ENCODE measurements around the gene ALG10B.

DNA sequence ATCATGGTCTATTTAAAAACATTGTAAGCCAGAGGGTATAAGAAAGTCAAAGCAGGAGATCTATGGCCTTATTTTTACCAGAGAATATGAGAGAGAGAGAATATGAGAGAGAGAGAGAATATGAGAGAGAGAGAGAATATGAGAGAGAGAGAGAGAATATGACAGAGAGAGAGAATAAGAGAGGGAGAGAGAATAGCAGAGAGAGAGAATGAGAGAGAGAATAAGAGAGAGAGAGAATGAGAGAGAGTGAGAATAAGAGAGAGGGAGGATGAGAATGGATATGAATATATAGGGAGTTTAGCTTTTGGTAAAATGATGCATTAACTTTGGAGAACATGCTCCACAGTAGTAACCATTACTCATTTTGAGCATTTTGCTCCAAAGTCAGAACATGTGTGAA is 48.0 kb upstream of the ALG10B start:
- TF ChIP-seq, protein P1, sequence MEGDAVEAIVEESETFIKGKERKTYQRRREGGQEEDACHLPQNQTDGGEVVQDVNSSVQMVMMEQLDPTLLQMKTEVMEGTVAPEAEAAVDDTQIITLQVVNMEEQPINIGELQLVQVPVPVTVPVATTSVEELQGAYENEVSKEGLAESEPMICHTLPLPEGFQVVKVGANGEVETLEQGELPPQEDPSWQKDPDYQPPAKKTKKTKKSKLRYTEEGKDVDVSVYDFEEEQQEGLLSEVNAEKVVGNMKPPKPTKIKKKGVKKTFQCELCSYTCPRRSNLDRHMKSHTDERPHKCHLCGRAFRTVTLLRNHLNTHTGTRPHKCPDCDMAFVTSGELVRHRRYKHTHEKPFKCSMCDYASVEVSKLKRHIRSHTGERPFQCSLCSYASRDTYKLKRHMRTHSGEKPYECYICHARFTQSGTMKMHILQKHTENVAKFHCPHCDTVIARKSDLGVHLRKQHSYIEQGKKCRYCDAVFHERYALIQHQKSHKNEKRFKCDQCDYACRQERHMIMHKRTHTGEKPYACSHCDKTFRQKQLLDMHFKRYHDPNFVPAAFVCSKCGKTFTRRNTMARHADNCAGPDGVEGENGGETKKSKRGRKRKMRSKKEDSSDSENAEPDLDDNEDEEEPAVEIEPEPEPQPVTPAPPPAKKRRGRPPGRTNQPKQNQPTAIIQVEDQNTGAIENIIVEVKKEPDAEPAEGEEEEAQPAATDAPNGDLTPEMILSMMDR (conservative IDR thresholded peaks at IDR 0.05; ENCODE audit: low read depth, low read length): no peak
- TF ChIP-seq MAZ (IDR thresholded peaks at IDR 0.05; ENCODE audit: borderline replicate concordance, low read depth, low read length) (no peak), POLR2A (IDR thresholded peaks at IDR 0.05; ENCODE audit: low read depth, low read length) (no peak), RCOR1 (IDR thresholded peaks at IDR 0.05; ENCODE audit: insufficient replicate concordance, low read length) (no peak), NFE2L2 (IDR thresholded peaks at IDR 0.05; ENCODE audit: low read depth, low read length) (no peak), CHD1 (IDR thresholded peaks at IDR 0.05; ENCODE audit: low read depth, low read length) (no peak), SMC3 (IDR thresholded peaks at IDR 0.05; ENCODE audit: low read depth, low read length) (no peak), CEBPB (IDR thresholded peaks at IDR 0.05; ENCODE audit: low read depth, low read length) (no peak), FOS (IDR thresholded peaks at IDR 0.05; ENCODE audit: low read depth, low read length) (no peak), RAD21 (IDR thresholded peaks at IDR 0.05; ENCODE audit: low read length) (no peak), MXI1 (IDR thresholded peaks at IDR 0.05; ENCODE audit: borderline replicate concordance, low read depth, low read length) (no peak), MAFK (IDR thresholded peaks at IDR 0.05; ENCODE audit: low read depth, low read length) (no peak)
- TF ChIP-seq, protein P2, sequence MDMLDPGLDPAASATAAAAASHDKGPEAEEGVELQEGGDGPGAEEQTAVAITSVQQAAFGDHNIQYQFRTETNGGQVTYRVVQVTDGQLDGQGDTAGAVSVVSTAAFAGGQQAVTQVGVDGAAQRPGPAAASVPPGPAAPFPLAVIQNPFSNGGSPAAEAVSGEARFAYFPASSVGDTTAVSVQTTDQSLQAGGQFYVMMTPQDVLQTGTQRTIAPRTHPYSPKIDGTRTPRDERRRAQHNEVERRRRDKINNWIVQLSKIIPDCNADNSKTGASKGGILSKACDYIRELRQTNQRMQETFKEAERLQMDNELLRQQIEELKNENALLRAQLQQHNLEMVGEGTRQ (IDR thresholded peaks at IDR 0.05; ENCODE audit: low read depth, low read length): no peak
- TF ChIP-seq, protein P3, sequence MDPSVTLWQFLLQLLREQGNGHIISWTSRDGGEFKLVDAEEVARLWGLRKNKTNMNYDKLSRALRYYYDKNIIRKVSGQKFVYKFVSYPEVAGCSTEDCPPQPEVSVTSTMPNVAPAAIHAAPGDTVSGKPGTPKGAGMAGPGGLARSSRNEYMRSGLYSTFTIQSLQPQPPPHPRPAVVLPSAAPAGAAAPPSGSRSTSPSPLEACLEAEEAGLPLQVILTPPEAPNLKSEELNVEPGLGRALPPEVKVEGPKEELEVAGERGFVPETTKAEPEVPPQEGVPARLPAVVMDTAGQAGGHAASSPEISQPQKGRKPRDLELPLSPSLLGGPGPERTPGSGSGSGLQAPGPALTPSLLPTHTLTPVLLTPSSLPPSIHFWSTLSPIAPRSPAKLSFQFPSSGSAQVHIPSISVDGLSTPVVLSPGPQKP (IDR thresholded peaks at IDR 0.05; ENCODE audit: borderline replicate concordance, low read depth, low read length): no peak
